ENCODE data around the gene GNLY.

The GNLY gene

GRCh38 chr2:85724731-85725181 lies 30.6 kb downstream of the GNLY start:
- H3K4me3 ChIP-seq (replicated peaks; ENCODE audit: low read depth, low read length) = no peak overlapping the region
- no peak for TF ChIP-seq CTCF (IDR thresholded peaks at IDR 0.05; ENCODE audit: low read length, missing control alignments)
- DNase-seq (ENCODE audit: low read depth) = no peak

GRCh38 chr2:85725451-85725850 lies 31.3 kb downstream of the GNLY start:
- DNase-seq (ENCODE audit: low read depth) = no peak
- H3K4me3 ChIP-seq (replicated peaks; ENCODE audit: low read depth, low read length) = no peak overlapping the region
- no peak for TF ChIP-seq CTCF (IDR thresholded peaks at IDR 0.05; ENCODE audit: low read length, missing control alignments)

GRCh38 chr2:85727798-85728197 lies 33.6 kb downstream of the GNLY start:
- no peak for DNase-seq (ENCODE audit: low read depth)
- TF ChIP-seq CTCF (IDR thresholded peaks at IDR 0.05; ENCODE audit: low read length, missing control alignments) = no peak
- no peak overlapping the region for H3K4me3 ChIP-seq (replicated peaks; ENCODE audit: low read depth, low read length)

GRCh38 chr2:85728342-85728741 lies 34.2 kb downstream of the GNLY start:
- no peak for TF ChIP-seq CTCF (IDR thresholded peaks at IDR 0.05; ENCODE audit: low read length, missing control alignments)
- H3K4me3 ChIP-seq (replicated peaks; ENCODE audit: low read depth, low read length) = no peak overlapping the region
- no peak for DNase-seq (ENCODE audit: low read depth)

- no peak overlapping the region for H3K4me3 ChIP-seq (replicated peaks; ENCODE audit: low read depth, low read length)
- DNase-seq (ENCODE audit: low read depth) = peak; percentile 89
- TF ChIP-seq CTCF (IDR thresholded peaks at IDR 0.05; ENCODE audit: low read length, missing control alignments) = peak; percentile 98
Measured at GRCh38 chr2:85728883-85729824, 35.0 kb downstream of the GNLY start.

GRCh38 chr2:85729825-85730510 lies 35.8 kb downstream of the GNLY start:
- no peak for TF ChIP-seq CTCF (IDR thresholded peaks at IDR 0.05; ENCODE audit: low read length, missing control alignments)
- no peak for DNase-seq (ENCODE audit: low read depth)
- H3K4me3 ChIP-seq (replicated peaks; ENCODE audit: low read depth, low read length) = no peak overlapping the region

Measured in fibroblast of pulmonary artery (primary cell).